Stimulated activated naive B cell treated with anti-CD40 and anti-IgM and Interleukin-4, amounts not matched to agents 10 μg/mL and 1 μg/mL and 100 μg/mL, for 72 hours (primary cell): ENCODE data around the gene ACTG1.

Experiments used
- ATAC-seq, 2 donors: fragments of 150-1000 bp; cut with Tn5 transposase; replicated peaks; 2 replicates each; pipeline ENCODE4 v1.10.0; 2021; ENCODE audit warnings: moderate library complexity in 1 of 2
- DNase-seq: peaks from one replicate; pipeline ENCODE4 v3.0.0; 2021
- H3K27ac Mint-ChIP-seq: one replicate; pipeline ENCODE4 v1.8.0; 2022; ENCODE audit warnings: mild to moderate bottlenecking, mixed read lengths
- H3K27me3 Mint-ChIP-seq, 2 donors: one replicate each; pipeline ENCODE4 v1.8.0; 2022; ENCODE audit warnings: mixed read lengths in 2 of 2
- H3K36me3 Mint-ChIP-seq, 2 donors: one replicate each; pipeline ENCODE4 v1.8.0; 2022; ENCODE audit warnings: mixed read lengths in 2 of 2, mild to moderate bottlenecking in 1 of 2
- H3K4me1 Mint-ChIP-seq, 2 donors: one replicate each; pipeline ENCODE4 v1.8.0; 2022; ENCODE audit warnings: mixed read lengths in 2 of 2, mild to moderate bottlenecking in 1 of 2
- H3K4me3 Mint-ChIP-seq, 2 donors: one replicate each; pipeline ENCODE4 v1.8.0; 2022; ENCODE audit warnings: mild to moderate bottlenecking in 2 of 2, mixed read lengths in 2 of 2, moderate library complexity in 1 of 2
- H3K9me3 Mint-ChIP-seq, 2 donors: one replicate each; pipeline ENCODE4 v1.8.0; 2022; ENCODE audit warnings: mixed read lengths in 2 of 2, mild to moderate bottlenecking in 1 of 2

Gene ACTG1

DNA sequence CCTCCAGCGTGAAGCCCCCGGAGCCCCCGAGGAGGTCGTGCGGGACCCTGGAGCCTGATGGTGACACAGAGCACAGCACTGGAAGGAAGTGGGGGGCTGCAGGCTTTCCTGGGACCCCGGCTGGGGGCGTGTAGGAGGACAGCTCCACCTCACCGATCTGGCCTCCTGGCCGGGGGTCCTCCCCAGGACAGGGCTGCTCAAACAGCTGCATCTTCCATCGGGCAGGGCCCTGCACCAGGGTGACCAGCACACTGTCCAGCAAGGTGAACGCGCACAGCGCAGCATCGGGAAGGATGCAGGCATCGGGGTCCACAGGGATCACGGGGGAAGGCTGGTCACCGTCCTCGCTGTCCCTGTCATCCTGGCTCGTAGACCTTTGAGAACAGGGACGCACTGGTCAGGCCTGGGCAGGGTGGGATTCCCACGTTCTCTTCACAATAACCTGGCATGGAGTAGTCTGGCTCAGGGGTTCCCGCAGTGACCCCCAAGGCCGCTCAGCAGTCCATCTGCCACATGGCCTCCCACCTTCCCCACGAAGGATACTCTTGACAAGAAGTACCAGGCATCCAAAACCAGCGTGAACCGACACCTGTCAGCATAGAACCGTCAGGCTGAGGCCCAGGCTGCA, 38.3 kb upstream of the ACTG1 start:
- Mint-ChIP-seq H3K27me3 (no peaks in the 10 kb centered on the region), H3K27ac (no peak overlapping the region), H3K9me3 (no peaks in the 10 kb centered on the region), H3K36me3 (peaks cover 33 to 37% of the 10 kb centered on the region in 2 donors), H3K4me3 (peak overlapping the region; percentile 91 to 98), H3K4me1 (peaks cover 35 to 49% of the 10 kb centered on the region in 2 donors)
- DNase-seq (no peak), ATAC-seq (no peak)

DNA sequence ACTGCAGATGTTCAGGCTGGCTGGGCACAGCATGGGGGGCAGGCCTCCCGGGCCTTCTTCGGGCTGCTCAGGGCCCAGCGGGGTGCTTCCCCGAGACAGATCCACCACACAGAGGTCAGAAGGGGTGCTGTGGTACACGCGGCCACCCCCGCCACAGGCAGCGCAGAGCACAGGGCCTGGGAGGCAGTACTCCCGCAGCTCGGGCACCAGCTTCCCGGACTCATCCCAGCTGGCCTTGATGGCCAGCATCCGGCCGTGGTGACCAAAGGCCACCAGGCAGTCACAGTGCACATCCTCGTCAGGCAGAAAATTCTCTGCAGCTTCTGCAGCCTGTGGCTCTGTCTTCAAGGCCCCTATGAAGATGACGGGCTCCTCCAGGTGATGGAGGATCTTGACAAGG, 37.7 kb upstream of the ACTG1 start:
- peak overlapping the region; percentile 25 for H3K27ac Mint-ChIP-seq

DNA sequence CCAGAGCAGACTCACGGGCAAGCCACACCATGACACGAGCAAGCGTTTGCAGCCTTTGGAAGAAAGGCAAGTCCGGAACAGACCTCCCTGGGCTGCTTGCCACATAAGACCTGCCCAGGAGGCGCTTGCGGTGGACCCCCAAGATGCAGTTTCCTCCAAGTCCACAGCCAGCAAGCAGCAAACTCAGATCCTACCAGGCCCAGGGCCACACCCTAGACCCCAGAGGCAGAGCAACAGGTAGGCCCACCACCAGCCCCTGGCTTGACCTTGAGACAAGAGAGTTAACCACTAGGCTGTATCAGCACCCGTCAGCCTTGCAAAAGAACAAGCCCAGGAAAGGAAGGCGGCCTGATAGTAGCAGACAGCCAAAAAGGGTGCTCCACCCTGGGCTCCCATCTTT, 37.2 kb upstream of the ACTG1 start:
- Mint-ChIP-seq H3K9me3 (no peaks in the 10 kb centered on the region), H3K27me3 (no peaks in the 10 kb centered on the region), H3K36me3 (peaks cover 34 to 42% of the 10 kb centered on the region in 2 donors), H3K4me1 (peaks cover 34 to 48% of the 10 kb centered on the region in 2 donors), H3K4me3 (peak overlapping the region; percentile 17 to 98), H3K27ac (peak overlapping the region; percentile 25)
- DNase-seq: no peak
- ATAC-seq: no peak

More for the DNA sequence above, 37.7 kb upstream of the ACTG1 start:
- Mint-ChIP-seq H3K4me3 (peak overlapping the region; percentile 91 to 98), H3K4me1 (peaks cover 35 to 48% of the 10 kb centered on the region in 2 donors), H3K36me3 (peaks cover 32 to 39% of the 10 kb centered on the region in 2 donors), H3K27me3 (no peaks in the 10 kb centered on the region), H3K9me3 (no peaks in the 10 kb centered on the region)
- DNase-seq: no peak
- ATAC-seq: no peak

DNA sequence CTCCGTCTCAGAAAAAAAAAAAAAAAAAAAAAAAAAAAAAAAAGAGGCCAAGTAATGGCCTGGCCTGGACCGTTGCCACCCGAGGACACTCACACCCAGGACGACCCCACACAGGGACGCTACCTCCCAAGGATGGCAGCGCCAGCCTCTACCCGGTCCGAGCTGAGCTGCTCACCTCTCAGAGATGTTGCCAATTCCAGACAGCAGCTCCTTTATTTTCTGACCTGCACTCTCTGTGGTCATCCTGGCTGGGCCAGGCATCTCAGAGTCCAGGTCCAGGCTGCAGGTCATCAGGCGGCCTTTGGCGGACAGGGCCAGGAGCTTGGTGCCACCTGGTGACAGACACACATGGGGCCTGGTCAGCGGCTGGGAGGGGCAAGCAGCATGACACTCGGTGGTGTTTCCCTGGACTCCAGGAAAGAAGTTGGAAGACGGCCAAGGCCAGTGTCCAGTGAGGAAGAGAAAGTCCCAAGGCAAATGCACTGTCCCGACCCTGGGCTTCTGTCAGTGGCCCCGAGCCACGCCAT, 36.5 kb upstream of the ACTG1 start:
- Mint-ChIP-seq H3K27me3 (no peaks in the 10 kb centered on the region), H3K9me3 (no peaks in the 10 kb centered on the region), H3K4me1 (peaks cover 30 to 43% of the 10 kb centered on the region in 2 donors), H3K4me3 (peak overlapping the region; percentile 18 to 21), H3K27ac (no peak overlapping the region), H3K36me3 (peaks cover 41 to 43% of the 10 kb centered on the region in 2 donors)
- ATAC-seq (no peak), DNase-seq (no peak)

DNA sequence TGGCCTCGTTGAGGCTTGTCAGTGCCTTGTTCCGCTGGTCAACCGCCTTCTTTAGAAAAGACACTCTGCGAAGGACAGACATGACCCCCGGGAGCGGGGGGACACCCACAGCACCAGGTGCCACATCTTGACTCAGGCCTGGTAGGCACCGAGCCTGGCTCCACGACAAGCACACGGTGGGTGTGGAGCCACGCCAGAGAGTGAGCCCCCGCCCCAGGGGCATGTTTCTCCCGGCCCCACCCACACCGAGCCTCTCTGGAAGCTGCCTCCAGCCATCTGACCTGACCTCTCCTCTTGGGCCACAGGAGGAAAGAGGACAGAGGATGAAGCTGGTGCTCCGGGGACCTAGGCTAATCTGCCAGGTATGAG, 35.0 kb upstream of the ACTG1 start:
- Mint-ChIP-seq H3K27ac (no peak overlapping the region), H3K27me3 (no peaks in the 10 kb centered on the region), H3K9me3 (no peaks in the 10 kb centered on the region), H3K4me1 (peaks cover 22 to 28% of the 10 kb centered on the region in 2 donors), H3K4me3 (no peak overlapping the region), H3K36me3 (peaks cover 44 to 51% of the 10 kb centered on the region in 2 donors)
- DNase-seq: no peak
- no peak for ATAC-seq

DNA sequence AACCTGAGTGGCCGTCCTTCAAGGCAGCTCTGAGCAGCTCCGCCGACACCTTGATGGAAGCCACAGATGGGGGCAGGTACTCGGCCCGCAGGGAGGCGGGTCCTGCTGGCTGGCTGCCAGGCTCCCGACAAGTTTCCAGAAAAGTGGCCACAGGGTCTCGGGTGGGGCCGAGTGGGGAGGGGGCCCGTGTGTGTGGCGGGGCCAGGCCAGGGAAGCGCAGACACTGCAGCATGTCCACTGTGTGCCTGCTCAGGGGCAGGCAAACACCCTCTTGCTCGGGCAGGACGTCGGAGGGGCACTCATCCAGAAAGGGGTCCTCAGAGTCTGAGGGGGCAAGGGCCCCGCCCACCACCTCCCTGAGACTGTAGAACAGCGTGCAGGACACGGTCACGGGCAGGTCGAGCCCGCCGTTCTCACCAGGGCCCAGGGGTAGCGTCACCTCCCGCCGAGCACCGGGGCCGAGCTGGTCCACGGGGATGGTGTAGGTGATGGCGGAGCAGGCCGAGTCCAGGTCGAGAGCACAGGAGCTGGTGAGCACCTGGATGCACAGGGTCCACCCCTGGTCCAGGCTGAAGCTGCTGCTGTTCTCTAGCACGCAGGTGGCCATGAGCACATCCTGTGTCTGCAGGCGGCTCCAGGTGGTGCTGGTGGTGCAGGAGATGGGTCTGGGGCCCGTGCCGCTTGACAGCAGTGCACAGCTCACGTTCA, 34.5 kb upstream of the ACTG1 start:
- Mint-ChIP-seq H3K27me3 (no peaks in the 10 kb centered on the region), H3K27ac (no peak overlapping the region), H3K9me3 (no peaks in the 10 kb centered on the region), H3K4me3 (no peak overlapping the region), H3K36me3 (peaks cover 48 to 56% of the 10 kb centered on the region in 2 donors), H3K4me1 (peaks cover 22 to 28% of the 10 kb centered on the region in 2 donors)
- DNase-seq (no peak), ATAC-seq (no peak)

DNA sequence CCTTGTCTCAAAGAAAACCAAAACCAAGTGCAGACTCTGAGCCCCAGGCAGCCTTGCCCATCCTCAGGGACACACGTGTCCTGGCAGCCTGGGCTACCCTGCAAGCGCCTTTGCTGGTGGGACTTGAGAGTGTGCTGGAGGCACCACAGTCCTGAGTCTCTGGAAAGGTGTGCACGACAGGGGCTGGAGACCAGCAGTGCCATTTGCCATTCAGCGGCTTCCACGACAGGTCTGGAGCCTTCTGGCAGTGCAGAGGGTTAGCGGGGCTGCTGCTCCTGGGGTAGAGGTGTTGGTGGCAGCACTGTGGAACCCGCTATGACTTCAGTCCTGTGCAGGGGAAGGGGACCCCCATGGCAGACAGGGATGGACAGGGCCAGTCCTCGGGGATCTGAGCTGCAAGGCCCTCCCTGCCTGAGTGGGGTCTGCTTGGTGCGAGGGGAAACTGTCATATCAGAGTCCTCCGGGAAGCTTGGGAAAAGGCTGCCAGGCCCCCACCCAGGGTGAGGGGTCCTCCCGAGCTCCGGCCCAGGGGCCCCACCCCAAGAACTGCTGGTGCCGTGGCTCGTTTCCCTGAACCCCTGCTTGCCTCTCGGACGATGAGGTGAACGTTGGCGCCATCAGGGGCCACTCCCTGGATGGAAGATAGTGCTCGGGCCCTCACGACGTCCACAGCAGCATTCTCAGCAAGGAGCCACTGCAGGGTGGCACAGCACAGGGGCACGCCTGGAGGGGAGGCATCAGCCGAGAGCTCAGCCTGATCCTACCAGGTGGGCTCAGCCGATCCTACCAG, 32.8 kb upstream of the ACTG1 start:
- Mint-ChIP-seq H3K4me1 (peaks cover 12 to 14% of the 10 kb centered on the region in 2 donors), H3K4me3 (no peak overlapping the region), H3K36me3 (peaks cover 54 to 57% of the 10 kb centered on the region in 2 donors), H3K9me3 (no peaks in the 10 kb centered on the region), H3K27ac (no peak overlapping the region), H3K27me3 (no peaks in the 10 kb centered on the region)
- DNase-seq: no peak
- ATAC-seq: no peak

DNA sequence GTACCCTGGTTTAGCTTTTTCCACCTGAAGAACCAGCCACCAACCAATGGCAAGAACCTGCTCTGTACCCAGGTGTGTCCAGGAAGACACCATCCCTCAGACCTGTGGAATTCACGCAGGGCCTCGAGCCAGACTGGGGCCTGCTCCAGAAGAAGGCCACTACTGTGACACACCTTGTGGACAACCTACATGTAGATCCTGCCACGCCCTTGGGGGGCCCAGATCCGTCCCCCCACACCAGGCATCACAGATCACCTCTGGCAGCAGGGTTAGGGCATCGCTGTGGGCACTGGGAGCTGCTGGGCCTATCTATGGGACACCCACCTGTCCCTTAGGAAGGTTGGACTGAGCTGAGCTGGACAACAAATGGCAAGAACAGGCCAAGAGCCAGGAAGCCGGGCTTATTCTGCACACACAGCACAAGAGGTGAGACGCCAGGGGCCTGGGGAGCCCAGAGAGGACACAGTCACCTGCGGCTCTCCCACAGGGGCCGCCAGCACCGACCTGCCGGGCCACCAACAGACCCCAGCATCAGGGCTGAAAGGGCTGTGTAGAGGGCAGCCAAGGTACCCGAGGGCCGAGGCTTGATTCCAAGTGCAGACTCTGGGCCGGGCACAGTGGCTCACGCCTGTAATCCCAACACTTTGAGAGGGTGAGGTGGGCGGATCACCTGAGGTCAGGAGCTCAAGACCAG, 31.8 kb upstream of the ACTG1 start:
- Mint-ChIP-seq H3K4me3 (no peak overlapping the region), H3K36me3 (peaks cover 48% of the 10 kb centered on the region in 2 donors), H3K27me3 (no peaks in the 10 kb centered on the region), H3K9me3 (no peaks in the 10 kb centered on the region), H3K4me1 (peaks cover 4 to 5% of the 10 kb centered on the region in 2 donors), H3K27ac (no peak overlapping the region)
- DNase-seq: no peak
- no peak for ATAC-seq

DNA sequence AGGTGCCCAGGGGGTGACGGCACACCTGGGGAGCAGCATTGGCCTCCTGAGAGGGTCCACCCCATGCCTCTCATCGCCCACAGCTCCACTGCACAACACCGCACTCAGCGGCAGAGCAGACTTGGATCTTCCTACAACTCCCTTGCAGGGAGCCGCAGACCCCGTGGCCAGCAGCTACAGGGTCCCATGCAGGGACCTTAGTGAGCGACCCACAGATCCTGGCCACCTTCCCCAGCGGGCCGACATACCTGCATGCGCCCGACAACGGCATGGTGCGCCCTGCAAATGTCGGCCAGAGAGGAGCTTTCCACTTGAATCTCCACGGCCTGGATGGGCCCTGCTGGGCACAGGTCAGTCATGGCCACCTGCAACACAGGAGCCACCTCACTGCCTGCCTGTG, 31.2 kb upstream of the ACTG1 start:
- Mint-ChIP-seq H3K9me3 (no peaks in the 10 kb centered on the region), H3K27ac (no peak overlapping the region), H3K27me3 (no peaks in the 10 kb centered on the region), H3K4me1 (peaks cover 0 to 1% of the 10 kb centered on the region in 2 donors), H3K36me3 (peaks cover 47 to 50% of the 10 kb centered on the region in 2 donors), H3K4me3 (no peak overlapping the region)
- DNase-seq (no peak), ATAC-seq (no peak)

DNA sequence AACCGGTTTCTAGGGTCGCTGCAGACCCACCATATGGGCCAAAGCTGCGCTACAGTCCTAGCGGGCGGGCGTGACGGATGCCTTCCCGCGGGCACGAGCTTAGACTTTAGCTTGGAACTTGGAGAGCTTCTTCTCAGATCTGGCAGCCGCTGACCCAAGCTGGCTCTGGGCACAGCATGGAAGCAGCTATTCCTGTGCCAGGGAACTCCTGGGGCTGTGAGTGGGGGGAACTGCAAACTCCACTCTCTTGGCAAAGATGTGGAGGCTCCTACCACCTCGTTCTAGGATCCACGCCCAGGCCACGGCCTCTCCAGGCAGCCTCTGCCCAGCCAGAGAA, 30.7 kb upstream of the ACTG1 start:
- no peak overlapping the region for H3K27ac Mint-ChIP-seq

DNA sequence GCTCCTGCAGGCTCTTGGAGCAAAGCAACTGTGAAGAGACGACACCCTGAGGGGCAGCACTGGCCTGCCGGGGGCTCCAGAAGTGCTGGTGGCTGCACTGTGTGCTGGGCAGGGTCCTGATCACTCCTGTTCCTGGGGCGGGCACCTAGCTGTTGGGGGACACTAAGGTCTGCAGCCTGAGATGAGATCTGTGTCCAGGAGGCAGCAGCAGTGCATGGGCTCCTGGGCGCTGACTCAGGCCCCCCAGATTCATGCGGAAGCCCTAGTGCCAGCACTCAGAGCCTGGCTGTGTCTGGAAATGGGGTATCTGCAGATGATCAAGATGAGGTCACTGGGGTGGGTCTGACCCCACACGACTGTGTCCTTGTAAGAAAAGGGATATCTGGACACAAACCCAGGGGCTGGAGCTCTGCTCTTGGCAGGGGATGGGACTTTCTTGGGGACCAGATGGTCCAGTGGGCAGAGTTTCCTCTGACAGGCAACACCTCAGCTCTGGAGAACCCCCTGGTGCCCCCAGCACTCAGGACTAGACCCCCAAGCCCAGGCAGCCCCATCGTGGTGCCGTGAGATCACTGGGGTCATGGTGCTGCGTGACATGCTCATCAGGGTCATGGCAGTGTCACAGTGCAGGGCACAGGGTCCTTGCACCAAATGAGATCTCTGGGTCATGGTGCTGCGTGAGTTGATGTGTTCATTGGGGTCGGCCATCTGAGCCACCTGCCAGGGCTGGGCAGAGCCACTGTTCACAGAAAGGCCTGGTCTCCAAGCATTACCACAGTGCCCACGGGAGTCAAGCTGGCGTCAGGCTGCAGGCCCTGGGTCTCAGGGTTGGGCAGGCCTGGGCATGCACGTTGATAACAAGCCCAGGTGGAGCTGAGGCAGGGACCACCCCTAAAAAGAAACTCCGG, 30.1 kb upstream of the ACTG1 start:
- no peak for ATAC-seq
- Mint-ChIP-seq H3K27ac (no peak overlapping the region), H3K9me3 (no peaks in the 10 kb centered on the region), H3K27me3 (peaks cover 5 to 6% of the 10 kb centered on the region in 2 donors), H3K36me3 (peaks cover 56 to 57% of the 10 kb centered on the region in 2 donors), H3K4me3 (no peak overlapping the region), H3K4me1 (peaks cover 4 to 6% of the 10 kb centered on the region in 2 donors)
- no peak for DNase-seq

More for the DNA sequence above, 30.7 kb upstream of the ACTG1 start:
- H3K4me3 Mint-ChIP-seq: no peak overlapping the region
- H3K27me3 Mint-ChIP-seq: no peaks in the 10 kb centered on the region
- peaks cover 0 to 1% of the 10 kb centered on the region in 2 donors for H3K4me1 Mint-ChIP-seq
- H3K36me3 Mint-ChIP-seq: peaks cover 51 to 53% of the 10 kb centered on the region in 2 donors
- ATAC-seq (no peak), DNase-seq (no peak)
- H3K9me3 Mint-ChIP-seq: no peaks in the 10 kb centered on the region

DNA sequence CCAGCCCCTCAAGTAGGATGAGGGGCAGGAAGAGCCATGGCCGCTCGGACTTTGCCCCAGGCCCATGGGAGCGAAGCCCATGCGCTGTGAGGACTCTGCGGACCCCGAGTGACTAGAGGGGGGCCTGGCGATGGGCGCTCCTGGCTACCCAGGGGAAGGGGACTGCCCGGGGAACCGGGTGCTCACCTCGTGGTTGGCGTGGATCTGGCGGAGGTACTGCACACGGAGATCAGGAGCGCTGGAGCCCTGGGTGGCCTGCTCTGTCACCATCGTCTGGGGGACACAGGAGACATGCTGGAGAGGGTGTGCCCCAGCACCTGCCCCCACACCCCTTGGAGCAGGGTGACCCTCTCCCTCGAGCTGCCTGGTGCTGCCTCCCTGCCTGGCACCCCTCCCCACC, 28.5 kb upstream of the ACTG1 start:
- Mint-ChIP-seq H3K9me3 (no peaks in the 10 kb centered on the region), H3K36me3 (peaks cover 48 to 57% of the 10 kb centered on the region in 2 donors), H3K4me1 (peaks cover 10 to 11% of the 10 kb centered on the region in 2 donors), H3K4me3 (no peak overlapping the region), H3K27me3 (peaks cover 11 to 12% of the 10 kb centered on the region in 2 donors), H3K27ac (peak overlapping the region; percentile 68)
- ATAC-seq (no peak), DNase-seq (no peak)

DNA sequence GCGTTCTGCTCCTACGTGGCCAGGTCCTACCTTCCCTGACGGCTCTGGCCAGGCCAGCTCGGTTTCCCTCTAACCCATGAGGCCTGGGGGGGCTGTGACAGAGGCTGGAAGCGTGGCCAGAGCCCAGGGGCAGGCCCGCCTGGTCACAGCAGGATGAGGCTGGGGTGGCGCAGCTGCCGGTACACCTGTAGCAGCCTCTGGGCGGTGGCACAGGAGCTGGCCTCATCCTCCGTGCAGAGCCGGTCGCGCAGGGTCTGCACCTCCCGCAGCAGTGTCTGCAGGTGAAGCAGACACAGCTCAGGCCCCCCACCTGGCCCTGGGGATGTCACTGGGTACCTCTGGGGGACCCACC, 28.1 kb upstream of the ACTG1 start:
- Mint-ChIP-seq H3K27ac (peak overlapping the region; percentile 14), H3K4me3 (no peak overlapping the region), H3K27me3 (peaks cover 15 to 17% of the 10 kb centered on the region in 2 donors), H3K9me3 (no peaks in the 10 kb centered on the region), H3K4me1 (peaks cover 10 to 11% of the 10 kb centered on the region in 2 donors), H3K36me3 (peaks cover 51 to 54% of the 10 kb centered on the region in 2 donors)
- ATAC-seq (no peak), DNase-seq (no peak)
